ENCODE data around the gene SLC40A1. TPM values are rescaled to one million over a fixed set of nuclear protein-coding genes. Genes with fewer than 3 reads are reported as not detected.

Gene SLC40A1
- total and polyA plus RNA-seq, 2 of the 13 experiments (the other 11 are each of a cell fraction or from before 2014, with no cell fraction given) = 10.6 to 24.9 TPM

GRCh38 chr2:189574793-189575475, 5.7 kb downstream of the SLC40A1 start (continued):
- TF ChIP-seq ZBTB4 (CRISPR knock-in tag; IDR thresholded peaks at IDR 0.05; ENCODE audit: borderline replicate concordance) = no peak
- TF ChIP-seq ZNF691 (CRISPR knock-in tag; IDR thresholded peaks at IDR 0.05; ENCODE audit: borderline replicate concordance, low read depth) = no peak
- TF ChIP-seq, protein P1, sequence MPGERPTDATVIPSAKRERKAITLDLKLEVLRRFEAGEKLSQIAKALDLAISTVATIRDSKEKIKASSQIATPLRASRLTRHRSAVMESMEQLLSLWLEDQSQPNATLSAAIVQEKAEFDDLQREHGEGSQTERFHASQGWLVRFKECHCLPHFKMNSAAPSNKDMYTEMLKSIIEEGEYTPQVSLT (CRISPR knock-in tag; IDR thresholded peaks at IDR 0.05; ENCODE audit: borderline replicate concordance, low read depth) = no peak
- no peak for TF ChIP-seq ZSCAN22 (CRISPR knock-in tag; IDR thresholded peaks at IDR 0.05)
- TF ChIP-seq, protein P2, sequence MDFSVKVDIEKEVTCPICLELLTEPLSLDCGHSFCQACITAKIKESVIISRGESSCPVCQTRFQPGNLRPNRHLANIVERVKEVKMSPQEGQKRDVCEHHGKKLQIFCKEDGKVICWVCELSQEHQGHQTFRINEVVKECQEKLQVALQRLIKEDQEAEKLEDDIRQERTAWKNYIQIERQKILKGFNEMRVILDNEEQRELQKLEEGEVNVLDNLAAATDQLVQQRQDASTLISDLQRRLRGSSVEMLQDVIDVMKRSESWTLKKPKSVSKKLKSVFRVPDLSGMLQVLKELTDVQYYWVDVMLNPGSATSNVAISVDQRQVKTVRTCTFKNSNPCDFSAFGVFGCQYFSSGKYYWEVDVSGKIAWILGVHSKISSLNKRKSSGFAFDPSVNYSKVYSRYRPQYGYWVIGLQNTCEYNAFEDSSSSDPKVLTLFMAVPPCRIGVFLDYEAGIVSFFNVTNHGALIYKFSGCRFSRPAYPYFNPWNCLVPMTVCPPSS (IDR thresholded peaks at IDR 0.05) = no peak
- TF ChIP-seq, protein P3, sequence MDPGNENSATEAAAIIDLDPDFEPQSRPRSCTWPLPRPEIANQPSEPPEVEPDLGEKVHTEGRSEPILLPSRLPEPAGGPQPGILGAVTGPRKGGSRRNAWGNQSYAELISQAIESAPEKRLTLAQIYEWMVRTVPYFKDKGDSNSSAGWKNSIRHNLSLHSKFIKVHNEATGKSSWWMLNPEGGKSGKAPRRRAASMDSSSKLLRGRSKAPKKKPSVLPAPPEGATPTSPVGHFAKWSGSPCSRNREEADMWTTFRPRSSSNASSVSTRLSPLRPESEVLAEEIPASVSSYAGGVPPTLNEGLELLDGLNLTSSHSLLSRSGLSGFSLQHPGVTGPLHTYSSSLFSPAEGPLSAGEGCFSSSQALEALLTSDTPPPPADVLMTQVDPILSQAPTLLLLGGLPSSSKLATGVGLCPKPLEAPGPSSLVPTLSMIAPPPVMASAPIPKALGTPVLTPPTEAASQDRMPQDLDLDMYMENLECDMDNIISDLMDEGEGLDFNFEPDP (CRISPR knock-in tag; conservative IDR thresholded peaks at IDR 0.05) = no peak
- no peak for TF ChIP-seq ZNF776 (CRISPR knock-in tag; IDR thresholded peaks at IDR 0.05)
- TF ChIP-seq KLF13 (CRISPR knock-in tag; IDR thresholded peaks at IDR 0.05) = no peak
- TF ChIP-seq ZNF460 (CRISPR knock-in tag; IDR thresholded peaks at IDR 0.05; ENCODE audit: borderline replicate concordance) = no peak
- TF ChIP-seq POLR2A (IDR thresholded peaks at IDR 0.05; ENCODE audit: insufficient read depth in 1 of 2, low read depth in 2 of 2, low read length in 2 of 2) = no peak
- TF ChIP-seq ZNF816 (CRISPR knock-in tag; IDR thresholded peaks at IDR 0.05; ENCODE audit: borderline replicate concordance) = no peak
- no peak for TF ChIP-seq ZSCAN30 (CRISPR knock-in tag; IDR thresholded peaks at IDR 0.05)
- TF ChIP-seq, protein P4, sequence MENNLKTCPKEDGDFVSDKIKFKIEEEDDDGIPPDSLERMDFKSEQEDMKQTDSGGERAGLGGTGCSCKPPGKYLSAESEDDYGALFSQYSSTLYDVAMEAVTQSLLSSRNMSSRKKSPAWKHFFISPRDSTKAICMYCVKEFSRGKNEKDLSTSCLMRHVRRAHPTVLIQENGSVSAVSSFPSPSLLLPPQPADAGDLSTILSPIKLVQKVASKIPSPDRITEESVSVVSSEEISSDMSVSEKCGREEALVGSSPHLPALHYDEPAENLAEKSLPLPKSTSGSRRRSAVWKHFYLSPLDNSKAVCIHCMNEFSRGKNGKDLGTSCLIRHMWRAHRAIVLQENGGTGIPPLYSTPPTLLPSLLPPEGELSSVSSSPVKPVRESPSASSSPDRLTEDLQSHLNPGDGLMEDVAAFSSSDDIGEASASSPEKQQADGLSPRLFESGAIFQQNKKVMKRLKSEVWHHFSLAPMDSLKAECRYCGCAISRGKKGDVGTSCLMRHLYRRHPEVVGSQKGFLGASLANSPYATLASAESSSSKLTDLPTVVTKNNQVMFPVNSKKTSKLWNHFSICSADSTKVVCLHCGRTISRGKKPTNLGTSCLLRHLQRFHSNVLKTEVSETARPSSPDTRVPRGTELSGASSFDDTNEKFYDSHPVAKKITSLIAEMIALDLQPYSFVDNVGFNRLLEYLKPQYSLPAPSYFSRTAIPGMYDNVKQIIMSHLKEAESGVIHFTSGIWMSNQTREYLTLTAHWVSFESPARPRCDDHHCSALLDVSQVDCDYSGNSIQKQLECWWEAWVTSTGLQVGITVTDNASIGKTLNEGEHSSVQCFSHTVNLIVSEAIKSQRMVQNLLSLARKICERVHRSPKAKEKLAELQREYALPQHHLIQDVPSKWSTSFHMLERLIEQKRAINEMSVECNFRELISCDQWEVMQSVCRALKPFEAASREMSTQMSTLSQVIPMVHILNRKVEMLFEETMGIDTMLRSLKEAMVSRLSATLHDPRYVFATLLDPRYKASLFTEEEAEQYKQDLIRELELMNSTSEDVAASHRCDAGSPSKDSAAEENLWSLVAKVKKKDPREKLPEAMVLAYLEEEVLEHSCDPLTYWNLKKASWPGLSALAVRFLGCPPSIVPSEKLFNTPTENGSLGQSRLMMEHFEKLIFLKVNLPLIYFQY (CRISPR knock-in tag; IDR thresholded peaks at IDR 0.05; ENCODE audit: borderline replicate concordance) = no peak
- no peak for TF ChIP-seq ZNF766 (CRISPR knock-in tag; IDR thresholded peaks at IDR 0.05; ENCODE audit: borderline replicate concordance)
- no peak for TF ChIP-seq ELF1 (CRISPR knock-in tag; IDR thresholded peaks at IDR 0.05)
